Mesothelial cell of epicardium (in vitro differentiated cells): ENCODE data around the gene NFU1. TPM values are rescaled to one million over a fixed set of nuclear protein-coding genes. Genes with fewer than 3 reads are reported as not detected.
A peak's percentile ranks its signal among the peaks of the same experiment; 100 is the strongest.
"Not testable (repeated sequence)": the region's sequence is repeated elsewhere in the genome, so short reads cannot be mapped to it uniquely, and the experiment has no call there.

Experiments used
- DNase-seq, 2 experiments: peaks; one replicate each; pipeline ENCODE4 v3.0.0; 2021; ENCODE audit warnings: low spot score in 2 of 2; ENCODE audit not compliant: unreplicated experiment in 2 of 2
- H3K27ac Mint-ChIP-seq: 2 replicates; pipeline ENCODE4 v1.8.0; 2021; ENCODE audit warnings: mixed read lengths
- H3K27me3 Mint-ChIP-seq: 2 replicates; pipeline ENCODE4 v1.8.0; 2021; ENCODE audit warnings: low read depth, mixed read lengths
- H3K36me3 Mint-ChIP-seq: 2 replicates; pipeline ENCODE4 v1.8.0; 2021; ENCODE audit warnings: mixed read lengths
- H3K4me1 Mint-ChIP-seq: 2 replicates; pipeline ENCODE4 v1.8.0; 2021; ENCODE audit warnings: mixed read lengths
- H3K4me3 Mint-ChIP-seq: 2 replicates; pipeline ENCODE4 v1.8.0; 2021; ENCODE audit warnings: mild to moderate bottlenecking, moderate library complexity, mixed read lengths
- H3K9me3 Mint-ChIP-seq: 2 replicates; pipeline ENCODE4 v1.8.0; 2021; ENCODE audit warnings: mixed read lengths
- total RNA-seq: library from RNA; stranded (reverse); gene quantifications from 3 replicates; pipeline ENCODE4 v1.2.1, GENCODE V29; 2021
- TF ChIP-seq, protein P1 (sequence below): fragments of 200-600 bp; sonication (generic); IDR thresholded peaks from one replicate; pipeline ENCODE4 v1.5.0; 2021; ENCODE audit warnings: antibody characterized with exemption; ENCODE audit not compliant: unreplicated experiment

Gene NFU1
- total RNA-seq, 1 donor from 2014 or later: 34.7 TPM

DNA sequence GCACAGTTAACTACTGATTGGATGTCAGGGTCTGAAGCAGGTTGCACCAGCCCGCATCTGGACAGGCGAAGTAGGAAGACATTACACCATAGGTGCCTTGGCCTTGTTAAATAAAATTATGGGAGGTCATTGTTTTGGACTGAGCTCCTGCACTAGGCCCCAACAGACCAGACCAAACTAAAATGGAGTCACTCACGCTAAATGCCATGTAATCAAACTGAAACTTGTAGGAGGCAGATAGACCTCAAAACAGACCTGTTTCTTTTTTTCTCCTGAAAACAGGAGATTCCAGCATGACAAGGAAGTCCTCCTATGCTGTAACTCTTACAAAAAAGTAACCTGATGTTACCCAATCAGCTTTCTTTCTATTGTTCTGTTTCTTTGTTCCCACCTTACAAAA is 15.5 kb upstream of the NFU1 start:
- no peak for DNase-seq
- H3K9me3 Mint-ChIP-seq: no peaks in the 10 kb centered on the region
- no peak overlapping the region for H3K4me3 Mint-ChIP-seq
- no peaks in the 10 kb centered on the region for H3K36me3 Mint-ChIP-seq
- peaks cover 21% of the 10 kb centered on the region for H3K4me1 Mint-ChIP-seq
- no peak overlapping the region for H3K27ac Mint-ChIP-seq
- TF ChIP-seq, protein P1, sequence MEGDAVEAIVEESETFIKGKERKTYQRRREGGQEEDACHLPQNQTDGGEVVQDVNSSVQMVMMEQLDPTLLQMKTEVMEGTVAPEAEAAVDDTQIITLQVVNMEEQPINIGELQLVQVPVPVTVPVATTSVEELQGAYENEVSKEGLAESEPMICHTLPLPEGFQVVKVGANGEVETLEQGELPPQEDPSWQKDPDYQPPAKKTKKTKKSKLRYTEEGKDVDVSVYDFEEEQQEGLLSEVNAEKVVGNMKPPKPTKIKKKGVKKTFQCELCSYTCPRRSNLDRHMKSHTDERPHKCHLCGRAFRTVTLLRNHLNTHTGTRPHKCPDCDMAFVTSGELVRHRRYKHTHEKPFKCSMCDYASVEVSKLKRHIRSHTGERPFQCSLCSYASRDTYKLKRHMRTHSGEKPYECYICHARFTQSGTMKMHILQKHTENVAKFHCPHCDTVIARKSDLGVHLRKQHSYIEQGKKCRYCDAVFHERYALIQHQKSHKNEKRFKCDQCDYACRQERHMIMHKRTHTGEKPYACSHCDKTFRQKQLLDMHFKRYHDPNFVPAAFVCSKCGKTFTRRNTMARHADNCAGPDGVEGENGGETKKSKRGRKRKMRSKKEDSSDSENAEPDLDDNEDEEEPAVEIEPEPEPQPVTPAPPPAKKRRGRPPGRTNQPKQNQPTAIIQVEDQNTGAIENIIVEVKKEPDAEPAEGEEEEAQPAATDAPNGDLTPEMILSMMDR: no peak
- peaks cover 6% of the 10 kb centered on the region for H3K27me3 Mint-ChIP-seq

DNA sequence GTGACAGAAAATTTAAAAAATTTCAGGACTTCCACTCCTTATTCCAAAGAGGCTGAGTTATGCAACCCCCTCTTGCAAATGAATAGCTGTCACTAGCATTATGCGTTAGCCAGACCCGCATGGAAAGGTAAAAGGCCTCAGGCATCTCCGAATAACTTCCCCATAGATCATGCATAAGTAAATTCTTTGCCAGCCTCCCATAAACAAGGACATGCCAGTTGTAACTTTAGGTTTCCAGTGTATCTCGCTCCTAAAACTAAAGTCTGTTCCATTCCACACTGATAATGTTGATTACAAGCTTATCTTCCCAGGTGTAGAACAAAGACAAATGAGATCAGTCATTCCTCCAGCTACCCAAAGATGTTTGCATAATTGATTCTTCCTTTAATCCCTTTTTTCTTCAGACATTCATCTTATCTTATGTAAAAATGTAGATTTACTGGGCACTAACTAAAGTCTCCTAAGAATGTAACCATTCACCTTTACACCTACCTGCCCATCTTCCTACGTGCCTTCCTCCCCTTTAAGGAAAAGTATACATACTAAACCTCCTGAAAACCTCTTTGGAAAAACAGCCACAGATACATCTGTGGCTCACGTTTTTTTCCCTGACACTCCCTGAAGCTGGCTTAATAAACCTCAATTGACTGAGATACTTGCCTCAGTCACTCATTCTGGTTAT is 13.6 kb upstream of the NFU1 start:
- Mint-ChIP-seq H3K27ac (peak overlapping the region; percentile 4), H3K36me3 (no peaks in the 10 kb centered on the region), H3K27me3 (peaks cover 6% of the 10 kb centered on the region), H3K4me3 (no peak overlapping the region), H3K4me1 (peaks cover 21% of the 10 kb centered on the region), H3K9me3 (no peaks in the 10 kb centered on the region)
- TF ChIP-seq, protein P1: no peak
- DNase-seq: no peak

DNA sequence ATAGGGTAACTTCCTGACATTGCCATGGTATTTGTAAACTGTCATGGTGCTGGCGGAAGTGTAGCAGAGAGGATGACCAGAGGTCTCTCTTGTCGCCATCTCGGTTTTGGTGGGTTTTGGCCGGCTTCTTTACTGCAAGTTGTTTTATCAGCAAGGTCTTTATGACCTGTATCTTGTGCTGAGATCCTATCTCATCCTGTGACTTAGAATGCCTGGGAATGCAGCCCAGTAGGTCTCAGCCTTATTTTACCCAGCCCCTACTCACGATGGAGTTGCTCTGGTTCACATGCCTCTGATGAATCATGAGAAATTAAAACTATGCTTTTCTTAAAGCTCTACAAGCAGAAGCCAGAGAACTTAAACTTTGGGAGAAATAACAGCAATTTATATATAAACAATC is 12.7 kb upstream of the NFU1 start:
- H3K9me3 Mint-ChIP-seq: no peaks in the 10 kb centered on the region
- H3K27me3 Mint-ChIP-seq: peaks cover 6% of the 10 kb centered on the region
- TF ChIP-seq, protein P1: no peak
- H3K4me1 Mint-ChIP-seq: peaks cover 21% of the 10 kb centered on the region
- H3K27ac Mint-ChIP-seq: peak overlapping the region; percentile 44
- no peak for DNase-seq
- no peaks in the 10 kb centered on the region for H3K36me3 Mint-ChIP-seq
- no peak overlapping the region for H3K4me3 Mint-ChIP-seq

DNA sequence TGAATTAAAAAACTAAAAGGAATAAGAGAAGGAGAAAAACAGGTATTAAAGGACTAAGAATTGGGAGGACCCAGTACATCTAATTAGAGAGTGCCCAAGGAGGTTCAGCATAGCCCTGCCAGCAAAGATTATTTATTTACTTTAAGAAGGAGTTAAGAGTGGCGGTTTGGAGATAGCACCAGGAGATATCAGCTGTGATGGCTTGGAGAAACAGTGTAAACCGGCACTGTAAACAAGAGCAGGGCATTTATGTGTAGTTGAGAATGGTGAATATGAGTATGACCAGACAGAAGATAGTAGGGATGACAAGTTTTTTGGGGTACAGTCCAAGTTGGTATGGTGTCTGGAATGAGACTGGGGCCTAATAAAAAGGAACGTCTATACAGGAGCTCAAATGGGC is 6.4 kb upstream of the NFU1 start:
- not testable (repeated sequence) for H3K4me3 Mint-ChIP-seq, H3K9me3 Mint-ChIP-seq, H3K4me1 Mint-ChIP-seq, DNase-seq, H3K27ac Mint-ChIP-seq, H3K27me3 Mint-ChIP-seq, H3K36me3 Mint-ChIP-seq

DNA sequence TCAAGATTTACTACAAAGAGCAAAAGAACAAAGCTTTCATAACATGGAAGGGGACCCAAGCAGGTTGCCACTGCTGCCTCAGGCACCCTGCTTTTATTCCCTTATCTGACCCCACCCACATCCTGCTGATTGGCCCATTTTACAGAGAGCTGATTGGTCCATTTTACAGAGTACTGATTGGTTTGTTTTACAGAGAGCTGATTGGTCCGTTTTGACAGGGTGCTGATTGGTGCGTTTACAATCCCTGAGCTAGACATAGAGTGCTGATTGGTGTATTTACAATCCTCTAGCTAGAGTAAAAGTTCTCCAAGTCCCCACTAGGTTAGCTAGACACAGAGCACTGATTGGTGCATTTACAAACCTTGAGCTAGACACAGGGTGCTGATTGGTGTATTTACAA is 2.3 kb upstream of the NFU1 start:
- DNase-seq, H3K27me3 Mint-ChIP-seq, H3K27ac Mint-ChIP-seq, H3K9me3 Mint-ChIP-seq, H3K36me3 Mint-ChIP-seq, H3K4me3 Mint-ChIP-seq: not testable (repeated sequence)
- H3K4me1 Mint-ChIP-seq: peaks cover 23% of the 10 kb centered on the region

DNA sequence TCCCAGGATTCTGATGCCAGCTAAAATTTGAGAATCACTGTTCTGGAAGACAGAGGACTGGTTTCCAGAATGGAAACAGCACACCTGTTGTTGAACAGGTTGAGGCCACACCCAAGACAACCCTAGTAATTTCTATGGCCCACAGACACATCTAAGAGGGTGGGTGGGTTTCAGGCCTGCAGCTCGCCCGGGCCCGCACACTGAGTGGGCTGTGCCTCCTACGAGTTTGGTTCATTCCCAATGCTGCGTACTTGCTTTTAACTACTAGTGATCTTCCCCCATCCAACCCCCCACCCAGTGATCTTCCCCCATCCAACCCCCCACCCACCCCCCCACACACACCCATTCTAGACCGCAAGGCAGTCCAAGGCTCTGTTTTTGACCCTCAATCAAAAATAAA is 1.3 kb upstream of the NFU1 start:
- no peak overlapping the region for H3K4me3 Mint-ChIP-seq
- H3K36me3 Mint-ChIP-seq: no peaks in the 10 kb centered on the region
- no peak for DNase-seq
- peak overlapping the region; percentile 57 for H3K27ac Mint-ChIP-seq
- H3K9me3 Mint-ChIP-seq: no peaks in the 10 kb centered on the region
- H3K27me3 Mint-ChIP-seq: no peaks in the 10 kb centered on the region
- TF ChIP-seq, protein P1: no peak
- H3K4me1 Mint-ChIP-seq: peaks cover 26% of the 10 kb centered on the region

DNA sequence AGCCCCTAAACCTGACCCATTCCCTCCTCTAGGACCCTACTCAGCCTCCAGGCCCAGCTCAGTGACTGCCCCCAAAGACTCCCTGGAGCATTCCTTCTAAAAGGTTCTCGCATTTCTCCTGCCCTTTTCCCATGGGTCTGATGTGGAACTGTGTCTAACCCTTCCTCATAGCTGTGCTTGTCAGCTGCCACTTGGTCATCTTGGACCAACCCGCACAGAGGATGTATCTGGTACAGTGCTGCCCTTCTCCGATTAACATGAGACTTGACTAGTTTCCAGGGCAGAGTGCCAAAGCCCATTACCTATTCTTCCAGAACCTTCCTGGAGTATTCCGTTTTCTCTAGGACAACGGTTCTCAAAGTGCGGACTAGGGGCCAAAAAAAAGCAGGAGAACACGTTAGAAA is 518 bp upstream of the NFU1 start:
- Mint-ChIP-seq H3K27ac (peak overlapping the region; percentile 97), H3K36me3 (no peaks in the 10 kb centered on the region), H3K4me3 (peak overlapping the region; percentile 94), H3K4me1 (peaks cover 26% of the 10 kb centered on the region), H3K27me3 (no peaks in the 10 kb centered on the region), H3K9me3 (no peaks in the 10 kb centered on the region)
- DNase-seq: no peak
- TF ChIP-seq, protein P1: no peak
